ENCODE results near the gene SSR3. TPM values are rescaled to one million over a fixed set of nuclear protein-coding genes. Genes with fewer than 3 reads are reported as not detected.

The SSR3 gene
- total RNA-seq, 1 donor from 2014 or later: 148 TPM

DNA sequence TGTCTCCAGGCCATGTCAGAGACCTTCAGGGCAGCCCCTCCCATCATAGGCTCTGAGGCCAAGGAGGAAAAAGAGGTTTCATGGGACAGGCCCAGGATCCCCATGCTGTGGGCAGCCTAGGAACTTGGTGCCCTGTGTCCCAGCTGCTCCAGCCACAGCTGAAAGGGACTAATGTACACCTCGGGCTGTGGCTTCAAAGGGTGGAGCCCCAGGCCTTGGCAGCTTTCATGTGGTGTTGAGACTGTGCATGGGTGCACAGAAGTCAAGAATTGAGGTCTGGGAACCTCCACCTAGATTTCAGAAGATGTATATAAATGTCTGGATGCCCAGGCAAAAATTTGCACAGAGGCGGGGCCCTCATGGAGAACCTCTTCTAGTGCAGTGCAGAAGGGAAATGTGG lies 6.6 kb upstream of the SSR3 start:
- no peak for DNase-seq (ENCODE audit: low spot score)
- no peak overlapping the region for H3K27ac Mint-ChIP-seq (ENCODE audit: unreplicated experiment)

DNA sequence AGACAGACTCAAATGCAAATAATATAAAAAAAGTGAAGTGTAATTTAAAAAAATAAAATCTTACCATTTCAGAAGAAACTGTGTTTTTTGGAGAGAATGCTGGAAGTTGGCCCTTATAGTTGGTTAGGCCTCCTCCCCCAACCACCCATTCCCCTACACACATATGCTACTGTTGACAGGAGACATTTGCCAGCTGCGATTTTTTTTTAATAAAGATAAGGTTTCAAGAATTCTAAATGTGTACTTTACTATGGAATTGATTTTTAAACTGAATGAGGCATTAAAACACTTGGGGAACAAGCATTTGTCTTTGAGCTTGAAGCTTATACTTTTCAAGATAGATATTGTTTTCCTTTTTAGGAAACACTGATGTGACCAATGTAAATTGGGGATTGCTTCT lies 4.4 kb upstream of the SSR3 start:
- Mint-ChIP-seq H3K4me3 (ENCODE audit: unreplicated experiment) (no peak overlapping the region), H3K4me1 (ENCODE audit: unreplicated experiment) (peaks cover 10% of the 10 kb centered on the region), H3K36me3 (ENCODE audit: low read depth, unreplicated experiment) (no peaks in the 10 kb centered on the region), H3K9me3 (ENCODE audit: unreplicated experiment) (no peaks in the 10 kb centered on the region), H3K27me3 (ENCODE audit: unreplicated experiment) (peaks cover 2% of the 10 kb centered on the region), H3K27ac (ENCODE audit: unreplicated experiment) (no peak overlapping the region)
- no peak for DNase-seq (ENCODE audit: low spot score)
- TF ChIP-seq, protein P1, sequence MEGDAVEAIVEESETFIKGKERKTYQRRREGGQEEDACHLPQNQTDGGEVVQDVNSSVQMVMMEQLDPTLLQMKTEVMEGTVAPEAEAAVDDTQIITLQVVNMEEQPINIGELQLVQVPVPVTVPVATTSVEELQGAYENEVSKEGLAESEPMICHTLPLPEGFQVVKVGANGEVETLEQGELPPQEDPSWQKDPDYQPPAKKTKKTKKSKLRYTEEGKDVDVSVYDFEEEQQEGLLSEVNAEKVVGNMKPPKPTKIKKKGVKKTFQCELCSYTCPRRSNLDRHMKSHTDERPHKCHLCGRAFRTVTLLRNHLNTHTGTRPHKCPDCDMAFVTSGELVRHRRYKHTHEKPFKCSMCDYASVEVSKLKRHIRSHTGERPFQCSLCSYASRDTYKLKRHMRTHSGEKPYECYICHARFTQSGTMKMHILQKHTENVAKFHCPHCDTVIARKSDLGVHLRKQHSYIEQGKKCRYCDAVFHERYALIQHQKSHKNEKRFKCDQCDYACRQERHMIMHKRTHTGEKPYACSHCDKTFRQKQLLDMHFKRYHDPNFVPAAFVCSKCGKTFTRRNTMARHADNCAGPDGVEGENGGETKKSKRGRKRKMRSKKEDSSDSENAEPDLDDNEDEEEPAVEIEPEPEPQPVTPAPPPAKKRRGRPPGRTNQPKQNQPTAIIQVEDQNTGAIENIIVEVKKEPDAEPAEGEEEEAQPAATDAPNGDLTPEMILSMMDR (IDR thresholded peaks at IDR 0.05; ENCODE audit: unreplicated experiment): no peak

More for the DNA sequence above, 6.6 kb upstream of the SSR3 start:
- no peak overlapping the region for H3K4me3 Mint-ChIP-seq (ENCODE audit: unreplicated experiment)
- no peaks in the 10 kb centered on the region for H3K36me3 Mint-ChIP-seq (ENCODE audit: low read depth, unreplicated experiment)
- TF ChIP-seq, protein P1 (IDR thresholded peaks at IDR 0.05; ENCODE audit: unreplicated experiment): no peak
- peaks cover 3% of the 10 kb centered on the region for H3K4me1 Mint-ChIP-seq (ENCODE audit: unreplicated experiment)
- no peaks in the 10 kb centered on the region for H3K27me3 Mint-ChIP-seq (ENCODE audit: unreplicated experiment)
- H3K9me3 Mint-ChIP-seq (ENCODE audit: unreplicated experiment): no peaks in the 10 kb centered on the region

DNA sequence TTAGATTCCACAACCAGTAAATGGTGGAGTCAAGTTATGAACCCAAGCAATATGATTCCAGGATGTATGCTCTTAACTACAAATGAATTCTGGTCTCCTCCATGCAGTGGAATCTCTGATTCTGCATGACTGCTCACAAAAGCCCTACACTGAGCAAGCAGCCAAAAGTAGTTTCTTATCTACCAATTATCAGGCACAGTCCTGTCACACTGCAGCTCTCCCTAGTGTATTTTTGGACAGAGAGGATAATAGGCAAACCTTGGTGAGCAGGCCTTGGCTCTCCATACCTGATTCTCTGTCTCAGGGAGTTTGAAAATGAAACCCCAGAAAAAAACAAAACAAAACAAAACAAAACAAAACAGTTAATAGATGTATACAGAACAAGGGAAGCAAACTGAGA lies 3.5 kb upstream of the SSR3 start:
- H3K4me1 Mint-ChIP-seq (ENCODE audit: unreplicated experiment): peaks cover 14% of the 10 kb centered on the region
- no peaks in the 10 kb centered on the region for H3K9me3 Mint-ChIP-seq (ENCODE audit: unreplicated experiment)
- peaks cover 2% of the 10 kb centered on the region for H3K27me3 Mint-ChIP-seq (ENCODE audit: unreplicated experiment)
- no peak overlapping the region for H3K27ac Mint-ChIP-seq (ENCODE audit: unreplicated experiment)
- no peak overlapping the region for H3K4me3 Mint-ChIP-seq (ENCODE audit: unreplicated experiment)
- no peak for DNase-seq (ENCODE audit: low spot score)
- peaks cover 4% of the 10 kb centered on the region for H3K36me3 Mint-ChIP-seq (ENCODE audit: low read depth, unreplicated experiment)
- TF ChIP-seq, protein P1 (IDR thresholded peaks at IDR 0.05; ENCODE audit: unreplicated experiment): no peak

DNA sequence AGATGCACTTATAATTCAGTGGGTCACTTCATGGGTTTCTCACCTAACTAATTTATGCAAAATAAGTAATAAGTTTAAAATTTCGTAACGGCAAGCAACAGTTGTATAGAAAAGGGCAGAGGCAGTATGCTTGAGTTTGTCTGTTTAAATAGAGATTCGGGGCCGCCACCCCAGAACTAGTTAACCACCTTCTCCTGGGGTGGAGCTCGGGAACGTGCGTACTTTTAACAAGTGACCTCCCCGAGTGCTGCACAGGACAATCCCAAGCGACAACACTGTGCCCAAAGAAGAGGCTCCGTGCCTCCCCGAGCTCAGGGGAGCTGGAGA lies 439 bp downstream of the SSR3 start:
- TF ChIP-seq, protein P1 (IDR thresholded peaks at IDR 0.05; ENCODE audit: unreplicated experiment): no peak
- peaks cover 10% of the 10 kb centered on the region for H3K36me3 Mint-ChIP-seq (ENCODE audit: low read depth, unreplicated experiment)
- DNase-seq (ENCODE audit: low spot score): no peak
- H3K27ac Mint-ChIP-seq (ENCODE audit: unreplicated experiment): peak overlapping the region; percentile 30
- peaks cover 35% of the 10 kb centered on the region for H3K4me1 Mint-ChIP-seq (ENCODE audit: unreplicated experiment)
- H3K27me3 Mint-ChIP-seq (ENCODE audit: unreplicated experiment): peaks cover 2% of the 10 kb centered on the region
- H3K4me3 Mint-ChIP-seq (ENCODE audit: unreplicated experiment): peak overlapping the region; percentile 93
- no peaks in the 10 kb centered on the region for H3K9me3 Mint-ChIP-seq (ENCODE audit: unreplicated experiment)

DNA sequence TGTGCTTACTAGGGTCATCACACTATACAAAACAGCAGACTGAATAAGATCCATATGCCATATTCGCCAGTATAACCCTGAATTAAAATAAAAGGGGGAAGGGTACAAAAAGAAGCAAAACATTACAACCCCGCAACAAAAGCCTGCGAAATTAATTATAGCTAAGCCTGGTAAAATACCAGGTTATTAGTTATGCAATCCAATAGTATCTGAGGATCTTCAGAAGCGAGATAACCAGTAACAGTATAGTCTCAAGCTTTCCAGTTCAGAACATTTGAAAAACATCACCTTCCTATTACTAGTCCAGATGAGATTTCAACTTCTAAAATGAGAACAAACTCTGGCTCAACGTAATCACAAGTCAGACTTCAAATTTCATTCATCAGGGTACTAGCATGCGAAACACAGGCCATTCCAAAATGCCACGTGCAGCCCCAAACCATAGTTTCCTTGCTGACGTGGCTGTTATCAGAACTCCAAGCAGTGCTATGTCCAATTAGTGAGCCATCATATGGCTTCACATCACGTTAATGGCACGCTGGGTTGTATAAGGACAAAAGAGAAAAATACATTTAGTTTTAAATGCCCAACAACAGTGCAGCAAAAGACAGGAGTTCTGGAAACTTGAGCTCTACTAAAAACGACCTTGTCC lies 1.1 kb downstream of the SSR3 start:
- TF ChIP-seq, protein P1 (IDR thresholded peaks at IDR 0.05; ENCODE audit: unreplicated experiment): no peak
- no peak for DNase-seq (ENCODE audit: low spot score)
- Mint-ChIP-seq H3K4me1 (ENCODE audit: unreplicated experiment) (peaks cover 35% of the 10 kb centered on the region), H3K9me3 (ENCODE audit: unreplicated experiment) (no peaks in the 10 kb centered on the region), H3K4me3 (ENCODE audit: unreplicated experiment) (peak overlapping the region; percentile 93), H3K27ac (ENCODE audit: unreplicated experiment) (peak overlapping the region; percentile 87), H3K27me3 (ENCODE audit: unreplicated experiment) (peaks cover 2% of the 10 kb centered on the region), H3K36me3 (ENCODE audit: low read depth, unreplicated experiment) (peaks cover 10% of the 10 kb centered on the region)

Measured in endothelial cell (in vitro differentiated cells).